H1 (cell line): ENCODE data around the gene CLCA1. TPM values are rescaled to one million over a fixed set of nuclear protein-coding genes. Genes with fewer than 3 reads are reported as not detected.

Experiments used
- CHD7 ChIP-seq: fragments of 300-600 bp; sonication (generic); IDR thresholded peaks from 2 replicates; pipeline ENCODE4 v1.7.1; 2012; ENCODE audit warnings: low read length, moderate library complexity, mild to moderate bottlenecking, inconsistent platforms; ENCODE audit not compliant: insufficient replicate concordance
- EP300 ChIP-seq, 2 experiments: IDR thresholded peaks; 1 replicate in 1 of 2; 2 replicates in 1 of 2; pipeline ENCODE4 v1.6.1; 2011 to 2012; ENCODE audit warnings: low read depth in 2 of 2, low read length in 2 of 2, mild to moderate bottlenecking in 2 of 2, borderline replicate concordance in 1 of 2, inconsistent platforms in 1 of 2, moderate library complexity in 1 of 2
- polyA plus RNA-seq, 7 experiments: library from polyadenylated mRNA; depleted of rRNA in 3 of 7; stranded (reverse) in 5 of 7; unstranded in 2 of 7; fragments of >200 nt in 5 of 7; fragments of 200-250 nt in 2 of 7; gene quantifications; 1 replicate in 5 of 7; 2 replicates in 1 of 7; 4 replicates in 1 of 7; pipeline versions ENCODE4 v1.2.1 to v1.2.3, GENCODE V29; 2011 to 2013; ENCODE audit warnings: missing spikeins in 2 of 7, mixed read lengths in 2 of 7
- total RNA-seq: library from RNA; stranded (reverse); fragmentation: NEBNext Ultra II Directional; extraction: Animal tissue kit (Norgen Biotek cat#: 25700); gene quantifications from 2 replicates; pipeline ENCODE4 v1.2.1, GENCODE V29; 2021

CLCA1 gene
- total and polyA plus RNA-seq, 2 of the 8 experiments (the other 6 are each of a cell fraction or from before 2014, with no cell fraction given): not detected

DNA sequence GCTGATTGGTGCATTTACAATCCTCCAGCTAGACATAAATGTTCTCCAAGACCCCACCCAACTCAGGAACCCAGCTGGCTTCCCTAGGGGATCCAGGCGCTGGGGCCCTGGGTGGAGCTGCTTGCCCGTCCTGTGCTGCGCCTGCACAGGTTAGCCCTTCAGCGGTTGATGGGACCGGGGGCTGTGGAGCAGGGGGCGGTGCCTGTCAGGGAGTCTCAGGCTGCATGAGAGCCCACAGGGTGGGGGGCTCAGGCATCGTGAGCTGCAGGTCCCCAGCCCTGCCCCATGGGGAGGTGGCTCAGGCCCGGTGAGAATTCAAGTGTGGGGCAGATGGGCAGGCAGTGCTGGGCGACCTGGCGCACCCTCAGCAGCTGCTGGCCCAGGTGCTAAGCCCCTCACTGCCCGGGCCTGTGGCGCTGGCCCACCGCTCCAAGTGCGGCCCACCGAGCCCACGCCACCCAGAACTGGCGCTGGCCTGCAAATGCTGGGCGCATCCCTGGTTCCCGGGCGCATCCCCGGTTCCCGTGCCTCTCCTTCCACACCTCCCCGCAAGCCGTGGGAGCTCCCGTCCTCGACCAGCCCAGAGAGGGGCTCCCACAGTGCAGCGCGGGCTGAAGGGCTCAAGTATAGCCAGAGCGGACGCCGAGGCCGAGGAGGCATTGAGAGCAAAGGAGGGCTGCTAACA lies 55.1 kb downstream of the CLCA1 start (continued):
- TF ChIP-seq CHD7 (no peak), EP300 (IDR thresholded peaks at IDR 0.05; ENCODE audit: borderline replicate concordance in 1 of 2, low read depth in 2 of 2, low read length in 2 of 2) (no peak)
